ENCODE data around the gene TPI1.

The TPI1 gene

GRCh38 chr12:6867413-6868210 lies at the start of gene TPI1:
Gene TPI1, plus strand, starts transcription at chr12:6867531. Its CDS starts 36 bp downstream, at chr12:6867567.
- peak within 1 kb of the TSS; percentile 99 for H3K4me3 ChIP-seq (ENCODE audit: low read length)
- peaks cover 45% of the 10 kb centered on the region for H3K4me1 ChIP-seq (ENCODE audit: control insufficient read depth, low read length)
- TF ChIP-seq EZH2phosphoT487 (IDR thresholded peaks at IDR 0.05; ENCODE audit: borderline replicate concordance, low read length) (no peak), CTCF (IDR thresholded peaks at IDR 0.05; ENCODE audit: low read depth, low read length, poor library complexity, severe bottlenecking) (no peak)

GRCh38 chr12:6817662-6818157 lies 49.6 kb upstream of the TPI1 start:
- no peaks in the 10 kb centered on the region for H3K9me3 ChIP-seq (ENCODE audit: control insufficient read depth, insufficient read depth, low read length)
- no peaks in the 10 kb centered on the region for H3K9me2 ChIP-seq (replicated peaks; ENCODE audit: control insufficient read depth, low read length)
- H3K4me1 ChIP-seq (ENCODE audit: control insufficient read depth, low read length): peaks cover 19% of the 10 kb centered on the region
- no peak overlapping the region for H3K27ac ChIP-seq (ENCODE audit: low read depth, low read length)
- H3F3A ChIP-seq (ENCODE audit: control insufficient read depth, insufficient read depth): no peaks in the 10 kb centered on the region
- H4K20me1 ChIP-seq (ENCODE audit: control insufficient read depth, insufficient read depth, low read depth, low read length): no peaks in the 10 kb centered on the region
- H3K4me3 ChIP-seq (ENCODE audit: low read length): no peak overlapping the region
- H3K27me3 ChIP-seq (ENCODE audit: control insufficient read depth, low read length): peaks cover 48% of the 10 kb centered on the region
- H3K36me3 ChIP-seq (ENCODE audit: control insufficient read depth, low read length): no peaks in the 10 kb centered on the region
- H3K79me2 ChIP-seq (ENCODE audit: control insufficient read depth, low read length): no peaks in the 10 kb centered on the region
- no peak overlapping the region for H3K4me2 ChIP-seq (ENCODE audit: low read length)
- TF ChIP-seq CTCF (IDR thresholded peaks at IDR 0.05; ENCODE audit: low read depth, low read length, poor library complexity, severe bottlenecking) (no peak), EZH2phosphoT487 (IDR thresholded peaks at IDR 0.05; ENCODE audit: borderline replicate concordance, low read length) (no peak)

More at GRCh38 chr12:6867413-6868210, at the start of gene TPI1:
- Histone ChIP-seq H3K27ac (ENCODE audit: low read depth, low read length) (peak within 1 kb of the TSS; percentile 85), H4K20me1 (ENCODE audit: control insufficient read depth, insufficient read depth, low read depth, low read length) (peaks cover 21% of the 10 kb centered on the region), H3K36me3 (ENCODE audit: control insufficient read depth, low read length) (peaks cover 90% of the 10 kb centered on the region), H3K9me3 (ENCODE audit: control insufficient read depth, insufficient read depth, low read length) (no peaks in the 10 kb centered on the region), H3F3A (ENCODE audit: control insufficient read depth, insufficient read depth) (peaks cover 32% of the 10 kb centered on the region), H3K27me3 (ENCODE audit: control insufficient read depth, low read length) (no peaks in the 10 kb centered on the region; the same call in 1 of the 2 replicates), H3K79me2 (ENCODE audit: control insufficient read depth, low read length) (peaks cover 36% of the 10 kb centered on the region), H3K9me2 (replicated peaks; ENCODE audit: control insufficient read depth, low read length) (no peaks in the 10 kb centered on the region), H3K4me2 (ENCODE audit: low read length) (peak within 1 kb of the TSS; percentile 88)

- TF ChIP-seq EZH2phosphoT487 (IDR thresholded peaks at IDR 0.05; ENCODE audit: borderline replicate concordance, low read length): no peak
- no peak for TF ChIP-seq CTCF (IDR thresholded peaks at IDR 0.05; ENCODE audit: low read depth, low read length, poor library complexity, severe bottlenecking)
- H3K4me2 ChIP-seq (ENCODE audit: low read length): no peak overlapping the region
- H3K79me2 ChIP-seq (ENCODE audit: control insufficient read depth, low read length): no peaks in the 10 kb centered on the region
- no peaks in the 10 kb centered on the region for H4K20me1 ChIP-seq (ENCODE audit: control insufficient read depth, insufficient read depth, low read depth, low read length)
- H3K27me3 ChIP-seq (ENCODE audit: control insufficient read depth, low read length): peaks cover 53% of the 10 kb centered on the region
- H3F3A ChIP-seq (ENCODE audit: control insufficient read depth, insufficient read depth): no peaks in the 10 kb centered on the region
- H3K4me3 ChIP-seq (ENCODE audit: low read length): no peak overlapping the region
- no peaks in the 10 kb centered on the region for H3K36me3 ChIP-seq (ENCODE audit: control insufficient read depth, low read length)
- no peaks in the 10 kb centered on the region for H3K9me2 ChIP-seq (replicated peaks; ENCODE audit: control insufficient read depth, low read length)
- no peak overlapping the region for H3K27ac ChIP-seq (ENCODE audit: low read depth, low read length)
- H3K9me3 ChIP-seq (ENCODE audit: control insufficient read depth, insufficient read depth, low read length): no peaks in the 10 kb centered on the region
- H3K4me1 ChIP-seq (ENCODE audit: control insufficient read depth, low read length): peaks cover 15% of the 10 kb centered on the region
These were observed 49.1 kb upstream of the TPI1 start for GRCh38 chr12:6818222-6818621.

All from DOHH2 (cell line).